Heart left ventricle (tissue), 13 donors: ENCODE data around the gene PHKB.
"Not testable (repeated sequence)": the region's sequence is repeated elsewhere in the genome, so short reads cannot be mapped to it uniquely, and the experiment has no call there.

Experiments
- CTCF ChIP-seq, 12 donors: fragments of 200-600 bp; sonication (generic) in 4 of 12; IDR thresholded peaks; one replicate each; pipeline versions ENCODE4 v1.5.0 to v1.8.0; 2018 to 2022; ENCODE audit warnings: antibody characterized with exemption in 12 of 12, mild to moderate bottlenecking in 5 of 12
- POLR2A ChIP-seq, 2 donors: fragments of 450-650 bp; IDR thresholded peaks; one replicate each; pipeline ENCODE4 v1.6.1; 2017; ENCODE audit warnings: antibody characterized with exemption in 2 of 2, mild to moderate bottlenecking in 2 of 2, moderate library complexity in 2 of 2
- donor health status: ischemic (EF 13 %, LVEDD 7.1; RV severe dilation, severe dysfunction).
- donor health status: DM: no; HTN: yes; CAD: no.
- donor health status: DM: no; HTN: no; CAD: no.
- donor health status: ischemic (EF 25% LVEDD 6.9; RV normal size, moderate dysfunction).
- donor health status: ischemic (EF 25% LVEDD 5.7; RV mildly dilated, moderate dysfunction).
- donor health status: ischemic (EF 35%, LVEDD 5.7; RV mildly dilated, moderate dysfunction).
- donor health status: nonischemic (EF 11% LVEDD 7.7; RV severe dilation, severe dysfunction).
- donor health status: DM: yes; HTN: yes; CAD: no.
- donor health status: PGD.
- donor health status: ischemic (EF 29% LVEDD 5.4; RV normal size, mild dysfunction).
- donor health status: nonischemic (EF 23%, LVEDD 6.1; RV moderate dilation, normal function).

- TF ChIP-seq CTCF, POLR2A (IDR thresholded peaks at IDR 0.05): not testable (repeated sequence)
Measured at GRCh38 chr16:47434274-47434673, 26.9 kb upstream of the PHKB start.
